Activated effector memory CD4-positive, alpha-beta T cell treated with anti-CD3 and anti-CD28 coated beads, Interleukin-2, amount 50 U/mL, for 16 hours (primary cell): ENCODE results near the gene IFI27L1.

Experiments used
- DNase-seq: peaks from one replicate; pipeline ENCODE4 v3.0.0-alpha.2; 2020

IFI27L1 gene

DNA sequence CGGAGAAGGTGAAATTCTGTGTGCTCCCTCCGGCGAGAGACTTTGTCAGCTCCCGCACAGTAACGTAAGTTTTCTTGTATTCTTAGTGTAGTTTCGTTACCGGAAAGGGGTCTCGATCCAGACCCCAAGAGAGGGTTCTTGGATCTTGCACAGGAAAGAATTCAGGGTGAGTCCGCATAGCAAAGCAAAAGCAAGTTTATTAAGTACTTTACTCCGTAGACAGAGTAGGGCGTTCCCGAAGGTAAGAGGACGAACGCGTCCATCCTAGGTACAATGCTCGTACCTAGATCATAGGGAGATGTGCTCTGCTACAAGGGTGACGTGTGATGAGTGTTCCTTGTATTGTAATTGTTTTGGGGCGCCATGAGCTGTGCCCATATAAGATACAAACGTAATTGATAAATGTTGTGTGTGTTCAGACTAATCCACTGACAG is 293 bp downstream of the IFI27L1 start:
- no peak for DNase-seq

DNA sequence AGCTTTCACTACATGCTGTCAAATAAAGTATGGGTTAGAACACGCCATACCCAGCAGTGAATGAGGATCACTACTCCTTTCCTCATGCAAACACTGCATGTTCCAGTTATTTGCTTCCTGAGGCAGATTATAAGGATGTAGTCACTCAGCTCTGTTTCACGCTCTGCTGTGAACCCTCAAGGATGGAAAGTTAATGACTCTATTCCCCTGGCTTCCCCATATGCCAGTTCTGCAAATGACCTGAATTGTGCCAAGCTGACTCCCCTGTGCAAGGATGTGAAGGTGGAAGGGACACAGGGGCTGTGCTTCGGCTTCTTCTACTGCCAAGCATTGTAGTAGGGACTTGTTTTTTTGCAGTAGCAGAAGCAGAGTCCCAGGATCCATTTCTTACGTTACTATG is 6.8 kb downstream of the IFI27L1 start:
- no peak for DNase-seq

GRCh38 chr14:94088516-94088915 is 7.4 kb downstream of the IFI27L1 start:
- no peak for DNase-seq

DNA sequence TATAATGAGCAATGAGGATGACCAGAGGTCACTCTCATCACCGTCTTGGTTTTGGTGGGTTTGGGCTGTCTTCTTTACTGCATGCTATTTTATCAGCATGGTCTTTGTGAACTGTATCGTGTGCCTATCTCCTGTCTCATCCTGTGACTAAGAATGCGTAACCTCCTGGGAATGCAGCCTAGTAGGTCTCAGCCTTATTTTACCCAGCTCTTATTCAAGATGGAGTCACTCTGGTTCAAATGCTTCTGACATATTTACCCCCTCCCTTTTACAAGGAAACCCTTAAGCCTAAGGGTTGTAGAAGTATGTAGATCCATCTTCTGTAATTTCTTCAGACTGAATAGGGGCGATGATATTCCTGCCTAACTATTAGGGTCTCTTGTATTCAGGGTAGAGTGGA is 8.4 kb downstream of the IFI27L1 start:
- DNase-seq = no peak

DNA sequence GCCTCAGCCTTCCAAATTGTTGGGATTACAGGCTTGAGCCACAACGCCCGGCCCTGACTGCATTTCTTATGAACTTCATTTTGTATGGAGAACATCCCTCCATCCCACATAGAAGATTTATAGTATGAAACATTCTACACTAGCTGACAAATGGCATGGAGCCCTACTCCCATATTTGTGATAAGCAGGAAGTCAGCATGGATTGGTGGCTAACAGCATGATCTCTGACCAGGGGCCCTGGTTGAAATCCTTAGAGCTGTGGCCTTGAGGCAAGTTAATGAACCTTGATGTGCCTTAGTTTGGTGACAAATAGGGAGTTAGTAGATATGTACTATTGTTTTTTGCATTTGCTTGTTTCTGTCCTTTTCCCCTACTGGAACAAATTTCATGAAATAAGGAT is 12.3 kb downstream of the IFI27L1 start:
- no peak for DNase-seq

- DNase-seq = no peak
Observed at GRCh38 chr14:94097091-94097490, 16.0 kb downstream of the IFI27L1 start.

- no peak for DNase-seq
Observed at GRCh38 chr14:94098326-94098992, 17.3 kb downstream of the IFI27L1 start.

DNA sequence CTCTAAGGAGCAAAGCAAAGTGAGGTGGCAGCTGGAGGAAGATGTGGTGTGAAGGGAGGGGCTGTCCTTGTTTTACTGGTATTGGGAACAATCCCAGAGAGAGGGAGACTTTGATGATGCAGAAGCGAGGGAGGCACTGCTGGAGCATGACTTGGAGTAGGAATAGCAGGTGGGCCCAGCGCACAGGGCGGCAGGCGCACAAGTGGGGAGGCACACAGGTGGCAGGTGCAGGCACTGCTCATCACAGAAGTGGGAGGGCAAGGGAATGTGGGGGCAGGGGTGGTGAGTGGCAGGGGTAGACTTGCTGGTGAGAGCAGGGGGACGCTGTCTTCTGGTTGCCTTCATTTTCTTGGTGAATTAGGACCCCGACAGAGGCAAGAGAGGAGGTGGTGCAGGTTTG is 17.9 kb downstream of the IFI27L1 start:
- no peak for DNase-seq

DNA sequence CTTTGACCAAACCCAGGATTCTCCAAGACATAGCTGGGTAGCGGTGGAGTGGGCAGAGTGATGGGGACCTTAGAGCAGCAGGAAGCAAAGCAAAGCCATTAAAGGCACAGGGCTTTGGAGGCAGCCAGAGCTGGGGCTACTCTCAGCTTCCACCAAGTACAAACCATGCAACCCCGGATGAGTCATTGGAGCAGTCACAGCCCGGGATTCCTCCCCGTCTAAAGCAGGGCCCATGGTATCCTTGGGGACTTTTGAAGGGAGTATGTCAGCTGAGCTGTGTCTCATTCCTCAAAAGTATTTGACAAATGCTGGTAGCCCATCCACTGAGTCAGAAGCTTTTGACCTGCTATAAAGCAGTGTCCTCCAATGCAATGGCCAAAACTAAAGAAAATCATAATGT is 19.7 kb downstream of the IFI27L1 start:
- no peak for DNase-seq

- DNase-seq = no peak
Observed at GRCh38 chr14:94101748-94102147, 20.6 kb downstream of the IFI27L1 start.

DNA sequence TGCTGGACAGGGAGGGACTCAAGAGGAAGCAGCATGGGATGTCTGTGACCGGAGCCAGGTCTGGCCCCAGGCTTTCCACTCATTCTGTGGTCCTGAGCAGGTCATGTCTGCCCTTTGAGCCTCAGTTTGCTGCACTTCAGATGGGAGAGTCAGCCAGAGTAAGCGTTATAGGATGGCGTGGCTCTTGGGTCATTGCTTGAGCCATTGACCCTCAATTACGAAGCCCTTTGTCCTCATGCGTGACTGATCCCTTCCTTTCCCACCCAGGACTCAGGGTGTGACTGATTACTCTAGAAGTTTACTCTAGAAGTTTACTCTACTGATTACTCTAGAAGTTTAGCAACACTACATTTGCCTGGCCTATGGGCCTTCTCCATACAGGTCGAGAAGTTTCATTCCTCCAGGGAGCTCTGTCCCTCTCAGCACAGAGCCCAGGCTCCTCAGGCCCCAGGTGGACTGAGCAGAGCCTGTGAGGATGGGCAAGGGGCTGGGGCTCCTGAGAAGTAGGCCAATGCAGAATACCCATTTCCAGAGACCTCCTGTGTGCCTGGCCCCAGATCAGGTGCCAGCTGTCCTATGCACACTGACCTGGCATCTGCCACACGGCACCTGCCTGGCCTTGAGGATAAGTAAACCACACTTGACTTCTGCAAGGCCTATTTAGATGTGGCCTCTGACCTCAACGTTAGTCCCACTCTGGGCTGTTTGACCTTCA is 21.8 kb downstream of the IFI27L1 start:
- no peak for DNase-seq

DNA sequence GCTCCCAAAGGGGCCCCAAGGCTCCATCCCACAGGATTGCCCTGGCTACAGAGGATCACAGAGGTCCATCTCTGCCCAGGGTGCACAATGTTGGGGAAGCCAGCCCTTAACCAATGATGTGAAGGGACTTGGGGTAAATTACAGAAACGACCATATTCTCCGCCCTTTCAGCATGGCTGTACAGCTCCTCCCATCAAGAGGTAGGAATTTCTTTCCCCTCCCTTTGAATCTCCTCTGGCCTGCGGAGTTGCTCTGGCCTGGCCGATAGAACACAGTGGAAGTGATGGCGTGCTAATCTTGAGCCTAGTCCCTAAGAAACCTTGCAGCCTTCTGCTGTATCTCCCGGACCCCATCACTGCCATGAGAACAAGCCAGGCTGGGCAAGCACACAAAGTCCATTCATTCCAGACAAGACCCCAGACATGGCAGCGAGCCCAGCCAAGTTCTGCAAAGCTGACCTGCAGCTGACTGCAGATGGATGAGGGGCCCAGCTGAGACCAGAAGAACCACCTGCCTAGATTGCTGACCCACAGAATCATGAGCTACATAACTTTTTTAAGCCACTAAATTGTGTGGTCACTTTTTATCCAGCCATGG is 22.5 kb downstream of the IFI27L1 start:
- DNase-seq = no peak

- no peak for DNase-seq
Observed at GRCh38 chr14:94104731-94105130, 23.6 kb downstream of the IFI27L1 start.

GRCh38 chr14:94109915-94110250 is 28.8 kb downstream of the IFI27L1 start:
- no peak for DNase-seq

DNA sequence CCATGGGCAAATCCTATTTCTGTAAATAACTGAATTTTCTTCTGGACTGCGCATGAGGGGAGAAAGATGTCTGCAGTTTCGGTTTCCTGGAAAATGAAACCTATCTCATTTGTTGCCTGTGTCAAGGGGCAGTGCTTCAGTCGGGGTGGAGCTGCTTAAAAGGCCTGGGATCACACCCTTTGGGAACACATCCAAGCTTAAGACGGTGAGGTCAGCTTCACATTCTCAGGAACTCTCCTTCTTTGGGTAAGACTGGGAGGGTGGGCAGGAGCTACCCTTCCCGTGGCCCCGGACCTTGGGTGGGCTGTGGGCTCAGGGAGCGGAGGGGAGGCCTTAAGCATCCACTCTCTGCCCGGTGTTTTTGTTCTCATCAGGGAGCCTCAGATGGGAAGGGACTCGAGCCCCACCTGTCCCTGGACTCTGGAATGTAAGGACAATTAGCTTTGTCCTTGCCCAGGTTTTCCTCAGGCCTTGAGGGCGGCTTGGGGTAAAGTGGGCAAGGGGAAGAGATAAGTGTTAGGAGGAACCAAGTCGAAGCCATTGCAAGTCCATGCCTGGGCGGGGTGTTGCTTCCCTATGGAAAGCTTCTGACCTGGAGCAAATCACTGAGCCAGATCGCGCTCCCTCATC is 29.6 kb downstream of the IFI27L1 start, which contains the start of gene IFI27:
Gene IFI27 (plus strand): TSS at position 185 of the 630 bp plus-strand sequence.
- no peak for DNase-seq

- no peak for DNase-seq
Observed at GRCh38 chr14:94111276-94112095, 30.4 kb downstream of the IFI27L1 start.

DNA sequence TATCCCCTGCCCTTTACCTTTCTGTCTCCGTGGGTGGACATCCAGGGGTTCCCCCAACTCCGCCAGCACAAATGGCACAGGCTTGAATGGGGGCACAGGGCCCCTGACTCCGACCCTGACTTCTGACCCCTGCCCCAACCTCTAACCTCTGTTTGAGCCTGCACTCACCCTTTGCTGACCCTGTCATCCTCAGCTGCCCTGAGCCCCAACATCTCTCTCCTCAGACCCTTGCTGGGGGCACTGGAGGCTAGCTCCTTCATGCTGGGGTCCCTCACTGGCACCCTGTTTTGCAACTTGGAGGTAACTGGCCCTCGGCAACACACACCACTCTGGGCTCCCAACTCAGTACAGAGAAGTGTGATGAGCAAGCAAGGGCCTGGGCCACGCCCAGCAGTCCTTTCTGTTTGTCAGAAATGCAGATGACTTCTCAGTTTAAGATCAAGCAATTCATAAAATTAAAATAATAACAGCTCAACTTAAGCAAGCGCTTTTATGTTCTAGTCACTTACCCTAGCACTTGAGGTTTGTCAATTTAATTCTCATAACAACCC is 31.5 kb downstream of the IFI27L1 start:
- peak; percentile 45 for DNase-seq

GRCh38 chr14:94113073-94113472 is 32.0 kb downstream of the IFI27L1 start:
- DNase-seq = no peak

DNA sequence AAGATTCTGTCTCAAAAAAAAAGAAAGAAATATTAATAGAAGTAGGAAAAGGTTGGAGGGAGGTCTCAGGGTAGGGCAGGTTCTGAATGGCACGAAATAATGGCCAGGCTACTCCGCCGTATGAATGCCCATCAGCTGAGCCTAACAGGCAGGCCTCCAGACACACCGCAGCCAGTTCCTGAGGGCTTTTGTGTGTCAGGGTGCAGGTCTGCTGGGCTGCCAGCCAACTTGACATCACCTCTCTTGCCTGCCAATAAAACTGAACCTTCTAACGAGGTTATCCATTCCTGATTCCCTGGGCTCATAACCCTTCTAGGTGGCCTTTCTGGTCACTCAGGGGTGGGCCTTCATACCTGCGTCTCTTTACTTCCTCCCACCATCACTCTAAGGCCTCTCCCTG is 32.4 kb downstream of the IFI27L1 start:
- DNase-seq = no peak

DNA sequence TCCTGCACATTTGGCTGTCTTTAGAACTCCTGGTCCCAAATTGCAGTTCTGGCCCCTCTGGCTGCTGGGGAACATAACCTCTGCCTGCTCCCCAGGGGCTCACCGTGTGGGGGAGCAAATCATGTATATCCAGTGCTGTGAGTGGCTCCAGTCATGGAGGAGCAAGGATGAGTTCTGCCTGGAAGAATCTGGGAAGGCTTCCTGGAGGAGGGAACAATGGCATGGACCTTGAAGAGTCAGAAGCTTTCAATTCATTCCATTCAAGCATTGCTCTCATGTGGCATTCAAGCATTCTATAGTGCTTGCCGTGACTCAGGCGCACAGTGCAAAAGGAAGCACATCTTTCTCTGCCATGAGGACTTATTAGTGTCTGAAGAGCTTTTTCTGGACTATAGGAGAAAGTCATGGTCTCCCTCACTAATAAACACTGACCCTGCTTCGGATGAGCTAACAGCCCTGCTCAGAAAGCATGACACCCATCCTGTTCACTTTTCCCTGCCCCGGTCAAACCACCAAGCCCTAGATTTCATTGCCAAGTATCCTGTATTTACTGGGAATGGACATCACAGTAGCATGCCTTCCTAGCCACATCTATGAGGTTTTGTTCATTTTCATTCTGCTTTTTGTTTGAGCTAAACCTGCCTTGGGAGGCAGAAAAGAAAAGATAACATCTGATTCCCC is 32.9 kb downstream of the IFI27L1 start:
- DNase-seq = peak; percentile 33

DNA sequence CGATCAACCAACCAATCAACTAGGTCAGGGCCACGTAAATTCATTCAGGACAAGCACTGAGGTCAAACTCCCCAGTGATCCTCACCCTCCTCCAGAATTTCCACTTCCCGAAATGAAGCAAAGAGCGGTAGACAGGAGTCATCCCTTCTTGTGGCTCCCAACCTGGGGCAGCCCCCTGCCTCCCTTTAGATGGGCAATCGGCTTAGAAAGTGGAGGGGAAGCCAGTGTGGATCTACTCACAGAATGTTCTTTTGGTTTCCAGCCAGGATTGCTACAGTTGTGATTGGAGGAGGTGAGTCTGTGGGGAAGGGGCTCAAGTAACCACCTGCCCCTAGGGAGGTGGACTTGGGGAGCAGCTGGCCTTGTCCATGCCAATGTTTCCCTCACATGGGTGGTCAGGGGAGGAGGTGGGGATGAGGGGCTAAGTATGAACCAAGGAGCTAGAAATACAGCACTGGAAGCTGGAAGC is 33.5 kb downstream of the IFI27L1 start:
- peak; percentile 6 for DNase-seq

DNA sequence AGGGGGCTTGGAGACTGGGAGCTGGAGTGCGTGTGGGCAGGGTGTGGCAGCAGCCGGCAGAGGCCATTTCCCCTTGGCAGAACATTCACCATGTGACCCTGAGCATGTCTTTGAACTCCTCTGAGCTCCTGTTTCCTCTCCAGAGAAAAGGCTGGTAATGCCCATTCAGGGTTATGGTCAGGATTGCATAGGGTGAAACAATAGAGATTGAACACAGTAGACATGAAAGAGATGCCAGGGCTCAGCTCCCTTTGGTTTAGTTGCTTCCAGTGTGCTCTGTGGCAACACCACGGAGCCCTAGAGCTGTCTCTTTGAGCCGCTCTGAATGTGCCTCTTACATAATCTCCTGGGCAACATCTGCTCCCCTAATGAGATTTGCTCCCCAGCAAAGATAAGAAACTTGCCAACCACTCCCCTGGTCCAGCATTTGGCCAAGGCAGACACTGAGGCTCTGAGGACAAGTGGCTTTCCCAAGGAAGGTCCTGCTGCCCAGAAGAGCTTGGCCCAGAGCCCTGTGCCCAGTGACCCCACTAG is 34.0 kb downstream of the IFI27L1 start:
- peak; percentile 25 for DNase-seq
